Measurements from ENCODE around the gene RASA3.
A peak's percentile ranks its signal among the peaks of the same experiment; 100 is the strongest.

Gene RASA3

GRCh38 chr13:114140131-114140905 is 7.9 kb upstream of the RASA3 start:
- Histone ChIP-seq H3K79me2 (ENCODE audit: low read length) (no peaks in the 10 kb centered on the region), H3K27ac (ENCODE audit: low read length) (no peak overlapping the region), H3K4me2 (ENCODE audit: low read length) (0 out of 2 replicates have a peak overlapping the region, but pooled peaks have one; percentile 13), H3K9ac (ENCODE audit: low read length) (no peak overlapping the region), H3K9me3 (ENCODE audit: insufficient read depth, low read length) (no peaks in the 10 kb centered on the region), H4K20me1 (ENCODE audit: insufficient read depth, low read length) (peaks cover 3% of the 10 kb centered on the region; the same call in 1 of the 2 replicates), H2AFZ (ENCODE audit: low read depth, low read length) (no peak overlapping the region), H3K4me1 (ENCODE audit: low read length) (no peaks in the 10 kb centered on the region), H3K4me3 (ENCODE audit: low read length) (no peak overlapping the region), H3K36me3 (replicated peaks; ENCODE audit: low read depth, low read length) (no peaks in the 10 kb centered on the region), H3K27me3 (ENCODE audit: low read depth, low read length) (peaks cover 20% of the 10 kb centered on the region)
- no peak for TF ChIP-seq EZH2phosphoT487 (IDR thresholded peaks at IDR 0.05; ENCODE audit: low read depth)
- TF ChIP-seq, protein P1, sequence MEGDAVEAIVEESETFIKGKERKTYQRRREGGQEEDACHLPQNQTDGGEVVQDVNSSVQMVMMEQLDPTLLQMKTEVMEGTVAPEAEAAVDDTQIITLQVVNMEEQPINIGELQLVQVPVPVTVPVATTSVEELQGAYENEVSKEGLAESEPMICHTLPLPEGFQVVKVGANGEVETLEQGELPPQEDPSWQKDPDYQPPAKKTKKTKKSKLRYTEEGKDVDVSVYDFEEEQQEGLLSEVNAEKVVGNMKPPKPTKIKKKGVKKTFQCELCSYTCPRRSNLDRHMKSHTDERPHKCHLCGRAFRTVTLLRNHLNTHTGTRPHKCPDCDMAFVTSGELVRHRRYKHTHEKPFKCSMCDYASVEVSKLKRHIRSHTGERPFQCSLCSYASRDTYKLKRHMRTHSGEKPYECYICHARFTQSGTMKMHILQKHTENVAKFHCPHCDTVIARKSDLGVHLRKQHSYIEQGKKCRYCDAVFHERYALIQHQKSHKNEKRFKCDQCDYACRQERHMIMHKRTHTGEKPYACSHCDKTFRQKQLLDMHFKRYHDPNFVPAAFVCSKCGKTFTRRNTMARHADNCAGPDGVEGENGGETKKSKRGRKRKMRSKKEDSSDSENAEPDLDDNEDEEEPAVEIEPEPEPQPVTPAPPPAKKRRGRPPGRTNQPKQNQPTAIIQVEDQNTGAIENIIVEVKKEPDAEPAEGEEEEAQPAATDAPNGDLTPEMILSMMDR (IDR thresholded peaks at IDR 0.05; ENCODE audit: low read depth, low read length), result no peak

DNA sequence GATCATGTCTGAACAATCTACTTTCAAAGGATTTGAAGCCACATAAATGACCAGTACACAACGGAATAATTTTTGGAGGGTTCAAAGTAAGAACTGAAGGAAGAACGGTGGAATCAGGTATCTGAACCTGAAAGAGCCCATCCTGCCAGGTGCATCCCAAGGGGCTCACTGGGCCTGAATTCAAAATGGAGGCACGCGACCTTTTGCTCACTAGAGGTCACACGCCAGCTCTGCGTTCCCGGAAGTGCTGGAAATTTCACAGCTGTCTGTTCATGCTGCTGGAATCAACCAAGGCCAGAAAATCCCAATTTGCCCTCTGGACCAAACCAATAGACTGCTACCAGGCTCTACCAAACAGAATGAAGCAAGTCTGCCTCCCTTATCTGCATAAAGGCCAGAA is 4.2 kb upstream of the RASA3 start:
- Histone ChIP-seq H3K9ac (ENCODE audit: low read length) (no peak overlapping the region), H3K79me2 (ENCODE audit: low read length) (no peaks in the 10 kb centered on the region), H3K4me2 (ENCODE audit: low read length) (no peak overlapping the region), H3K36me3 (replicated peaks; ENCODE audit: low read depth, low read length) (no peaks in the 10 kb centered on the region), H3K9me3 (ENCODE audit: insufficient read depth, low read length) (no peaks in the 10 kb centered on the region), H3K27ac (ENCODE audit: low read length) (no peak overlapping the region), H3K4me3 (ENCODE audit: low read length) (no peak overlapping the region), H3K4me1 (ENCODE audit: low read length) (peaks cover 3% of the 10 kb centered on the region), H3K27me3 (ENCODE audit: low read depth, low read length) (peaks cover 14% of the 10 kb centered on the region), H2AFZ (ENCODE audit: low read depth, low read length) (no peak overlapping the region), H4K20me1 (ENCODE audit: insufficient read depth, low read length) (0 out of 2 replicates have a peak, but pooled peaks cover 4% of the 10 kb centered on the region)
- TF ChIP-seq, protein P1 (IDR thresholded peaks at IDR 0.05; ENCODE audit: low read depth, low read length), result no peak
- no peak for TF ChIP-seq EZH2phosphoT487 (IDR thresholded peaks at IDR 0.05; ENCODE audit: low read depth)

DNA sequence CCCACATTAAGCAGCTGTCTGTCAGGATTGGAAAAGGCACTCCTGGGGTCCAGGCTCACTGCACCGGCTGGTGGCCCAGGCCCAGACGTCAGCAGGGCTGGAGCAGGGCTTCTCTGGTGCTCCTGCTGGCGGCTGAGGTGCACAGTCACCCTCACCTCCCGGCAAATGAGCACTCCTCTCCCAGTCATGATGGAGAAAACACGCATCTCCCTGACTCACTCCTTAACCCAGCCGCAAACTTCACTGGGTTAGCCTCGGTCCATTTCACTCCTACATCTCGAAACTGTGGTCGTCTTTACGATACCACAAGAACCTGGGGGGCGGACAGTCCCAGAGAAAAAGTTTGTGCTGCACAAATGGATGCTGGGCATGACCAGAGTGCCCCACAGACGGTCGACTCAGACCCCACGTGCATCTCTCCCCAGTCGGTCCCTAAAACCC is 3.3 kb upstream of the RASA3 start:
- Histone ChIP-seq H2AFZ (ENCODE audit: low read depth, low read length) (no peak overlapping the region), H3K4me2 (ENCODE audit: low read length) (no peak overlapping the region), H3K4me1 (ENCODE audit: low read length) (peaks cover 9% of the 10 kb centered on the region), H4K20me1 (ENCODE audit: insufficient read depth, low read length) (0 out of 2 replicates have a peak, but pooled peaks cover 4% of the 10 kb centered on the region), H3K9ac (ENCODE audit: low read length) (no peak overlapping the region), H3K27ac (ENCODE audit: low read length) (no peak overlapping the region), H3K4me3 (ENCODE audit: low read length) (no peak overlapping the region), H3K27me3 (ENCODE audit: low read depth, low read length) (peaks cover 18% of the 10 kb centered on the region), H3K9me3 (ENCODE audit: insufficient read depth, low read length) (no peaks in the 10 kb centered on the region), H3K36me3 (replicated peaks; ENCODE audit: low read depth, low read length) (no peaks in the 10 kb centered on the region), H3K79me2 (ENCODE audit: low read length) (no peaks in the 10 kb centered on the region)
- TF ChIP-seq, protein P1 (IDR thresholded peaks at IDR 0.05; ENCODE audit: low read depth, low read length), result no peak
- TF ChIP-seq EZH2phosphoT487 (IDR thresholded peaks at IDR 0.05; ENCODE audit: low read depth), result no peak

DNA sequence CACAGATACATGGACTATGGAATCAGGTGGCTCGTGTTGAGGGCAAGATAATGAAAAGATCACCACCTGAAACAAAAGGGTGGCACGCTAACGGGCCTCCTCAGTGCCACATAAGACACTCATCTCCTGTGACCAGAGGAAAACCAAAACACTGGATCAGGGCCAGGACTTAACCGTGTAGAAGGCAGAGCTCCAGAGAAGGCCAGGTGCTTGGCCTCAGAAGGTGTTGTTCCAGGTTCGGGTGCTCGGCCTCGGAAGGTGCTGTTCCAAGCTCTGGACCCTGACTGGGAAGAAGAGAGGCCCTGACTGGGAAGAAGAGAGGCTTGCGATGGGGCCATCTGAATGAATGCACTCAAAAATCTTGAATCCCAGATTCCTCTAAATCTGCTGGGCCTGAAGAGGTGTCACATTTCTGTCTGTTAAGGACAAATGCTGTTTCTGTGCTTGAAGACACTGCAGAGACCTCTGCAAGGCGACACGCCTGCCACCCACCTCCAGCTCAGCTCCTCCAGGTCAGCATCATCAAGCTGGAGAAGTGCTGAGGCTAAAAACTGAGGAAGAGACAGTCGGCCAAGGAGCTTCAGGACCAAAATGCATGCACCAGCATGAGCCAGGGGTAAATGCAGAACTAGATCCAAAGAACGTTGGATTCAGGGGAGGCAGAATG is 2.7 kb upstream of the RASA3 start:
- Histone ChIP-seq H3K79me2 (ENCODE audit: low read length) (no peaks in the 10 kb centered on the region), H2AFZ (ENCODE audit: low read depth, low read length) (no peak overlapping the region), H3K9me3 (ENCODE audit: insufficient read depth, low read length) (no peaks in the 10 kb centered on the region), H3K9ac (ENCODE audit: low read length) (no peak overlapping the region), H3K4me2 (ENCODE audit: low read length) (no peak overlapping the region), H3K36me3 (replicated peaks; ENCODE audit: low read depth, low read length) (no peaks in the 10 kb centered on the region), H3K4me1 (ENCODE audit: low read length) (peaks cover 9% of the 10 kb centered on the region), H3K27ac (ENCODE audit: low read length) (no peak overlapping the region), H3K27me3 (ENCODE audit: low read depth, low read length) (peaks cover 21% of the 10 kb centered on the region), H3K4me3 (ENCODE audit: low read length) (no peak overlapping the region), H4K20me1 (ENCODE audit: insufficient read depth, low read length) (0 out of 2 replicates have a peak, but pooled peaks cover 4% of the 10 kb centered on the region)
- TF ChIP-seq, protein P1 (IDR thresholded peaks at IDR 0.05; ENCODE audit: low read depth, low read length), result no peak
- TF ChIP-seq EZH2phosphoT487 (IDR thresholded peaks at IDR 0.05; ENCODE audit: low read depth), result no peak

All from OCI-LY3 (cell line).